HG02973 (cell line): ENCODE results near the gene GAB2.
"Not testable (repeated sequence)": the region's sequence is repeated elsewhere in the genome, so short reads cannot be mapped to it uniquely, and the experiment has no call there.

Experiments used
- ATAC-seq: cut with Tn5 transposase; IDR thresholded peaks from one replicate; pipeline ENCODE4 v1.9.1; 2021; ENCODE audit warnings: moderate library complexity; ENCODE audit not compliant: unreplicated experiment

GAB2 gene

DNA sequence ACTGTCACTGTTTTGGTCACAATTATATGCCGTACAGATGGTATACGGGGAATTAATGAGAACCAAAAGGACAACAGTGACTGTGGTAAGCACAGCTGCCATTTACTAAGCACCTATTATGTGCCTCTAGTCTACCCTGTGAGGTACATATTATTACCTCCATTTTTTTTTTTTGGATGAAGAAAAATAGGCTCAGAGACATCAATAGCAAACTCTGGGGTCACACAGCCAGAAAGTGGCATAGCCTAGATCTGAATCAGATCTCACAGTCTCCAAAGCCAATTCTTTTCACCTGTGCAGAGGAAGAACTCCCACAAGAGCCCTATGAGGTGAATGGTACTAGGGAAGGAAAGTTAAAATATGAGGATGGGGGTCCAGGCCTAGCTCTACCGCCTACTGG is 160.0 kb downstream of the GAB2 start:
- ATAC-seq = no peak

DNA sequence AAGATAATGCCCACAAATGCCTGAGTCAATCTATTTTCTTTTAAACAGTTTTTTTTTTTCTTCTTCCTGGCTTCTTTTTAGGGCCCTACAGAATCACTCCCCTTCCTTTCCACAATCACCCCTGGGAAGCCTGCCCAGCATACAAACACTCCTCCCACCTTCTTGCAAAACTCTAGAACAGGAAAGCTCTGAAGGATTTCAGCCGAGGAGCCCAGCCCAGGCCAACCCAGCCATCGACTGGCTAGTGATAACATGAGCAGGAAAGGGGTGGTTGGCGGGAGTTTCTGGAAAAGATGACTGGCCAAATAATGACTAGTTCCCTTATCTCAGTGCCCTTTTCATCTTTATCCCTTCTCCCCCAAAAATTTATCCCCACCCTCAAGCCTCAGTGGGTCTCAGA is 160.7 kb downstream of the GAB2 start:
- no peak for ATAC-seq

DNA sequence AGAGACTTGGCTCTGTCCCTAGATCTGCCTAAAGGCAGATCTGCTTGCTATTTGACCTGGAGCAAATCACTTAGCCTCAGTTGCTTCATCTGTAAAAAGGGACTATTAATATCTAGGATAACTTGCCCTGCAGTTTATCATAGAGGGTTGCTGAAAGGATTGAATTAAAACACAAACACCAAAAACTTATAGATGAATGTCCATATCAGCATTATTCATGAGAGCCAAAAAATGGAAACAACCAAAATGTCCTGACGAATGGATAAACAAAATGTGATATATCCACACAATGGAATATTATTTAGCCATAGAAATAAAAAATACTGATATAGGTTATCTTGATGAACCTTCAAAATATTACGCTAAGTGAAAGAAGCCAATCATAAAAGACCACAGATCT is 161.7 kb downstream of the GAB2 start:
- ATAC-seq = no peak

DNA sequence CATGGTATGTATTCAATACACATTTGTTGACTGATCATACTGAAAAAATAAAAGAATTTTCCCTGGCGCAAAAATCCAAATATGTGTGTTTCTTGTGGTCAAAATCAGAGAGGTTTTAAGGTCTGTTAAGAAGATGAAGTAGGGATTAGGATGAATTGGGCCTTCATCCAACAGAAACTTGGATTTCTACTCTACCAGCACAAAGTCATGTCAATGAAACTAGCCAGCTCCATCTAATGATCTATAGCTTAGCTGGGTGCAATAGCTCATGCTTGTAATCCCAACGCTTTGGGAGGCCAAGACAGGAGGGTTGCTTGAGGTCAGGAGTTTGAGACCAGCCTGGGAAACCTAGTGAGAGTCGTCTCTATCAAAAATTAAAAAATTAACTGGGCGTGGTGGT is 163.4 kb downstream of the GAB2 start:
- ATAC-seq = no peak

DNA sequence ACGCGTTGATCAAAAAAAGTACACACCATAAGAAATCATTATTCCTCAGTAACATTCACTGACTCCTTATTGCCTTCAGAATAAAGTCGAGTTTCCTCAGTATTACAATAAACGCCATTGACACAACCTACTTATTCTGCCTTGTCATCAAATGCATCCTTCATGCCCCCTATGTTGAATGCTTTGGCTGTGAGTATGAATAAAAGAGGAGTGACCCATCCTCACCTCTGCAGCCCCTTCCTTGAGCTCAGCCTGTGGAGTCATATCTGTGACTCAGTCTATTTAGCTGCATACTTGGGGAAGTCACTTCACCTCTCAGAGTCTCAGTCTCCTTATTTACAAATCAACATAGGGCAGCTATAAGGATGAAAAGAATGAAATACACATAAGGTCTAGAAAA is 163.8 kb downstream of the GAB2 start:
- ATAC-seq = no peak

DNA sequence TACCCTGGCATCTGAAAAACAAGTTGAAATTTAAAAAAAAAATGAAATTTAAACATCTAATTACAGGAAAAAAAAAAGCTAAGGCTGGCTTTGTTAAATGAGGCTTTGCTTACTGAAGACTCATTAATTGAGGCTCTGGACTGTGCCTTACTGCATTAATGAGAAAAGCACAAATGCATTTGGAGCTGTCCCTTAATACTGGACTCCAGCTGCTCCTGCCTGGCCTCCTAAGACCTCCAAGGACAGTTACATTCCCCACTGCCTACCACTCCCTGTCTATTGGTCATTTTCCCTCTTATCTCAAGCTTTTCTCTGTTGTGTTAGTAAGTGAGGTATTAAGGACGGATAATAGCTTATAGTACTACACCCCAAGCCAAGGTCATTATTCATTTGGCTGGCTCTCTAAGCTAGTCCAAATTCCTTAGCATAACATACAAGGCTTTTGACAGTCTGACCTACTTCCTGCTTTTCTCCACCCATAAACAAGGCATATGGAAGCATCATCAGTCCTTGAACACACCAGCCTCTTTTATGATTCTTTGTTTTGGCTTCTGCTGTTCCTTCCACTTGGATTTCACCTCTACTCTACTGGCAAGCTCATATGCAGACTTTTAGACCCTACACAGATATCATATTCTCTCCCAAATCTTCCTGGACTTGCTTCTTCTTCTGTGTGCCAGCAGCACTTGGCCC is 166.4 kb downstream of the GAB2 start:
- no peak for ATAC-seq

DNA sequence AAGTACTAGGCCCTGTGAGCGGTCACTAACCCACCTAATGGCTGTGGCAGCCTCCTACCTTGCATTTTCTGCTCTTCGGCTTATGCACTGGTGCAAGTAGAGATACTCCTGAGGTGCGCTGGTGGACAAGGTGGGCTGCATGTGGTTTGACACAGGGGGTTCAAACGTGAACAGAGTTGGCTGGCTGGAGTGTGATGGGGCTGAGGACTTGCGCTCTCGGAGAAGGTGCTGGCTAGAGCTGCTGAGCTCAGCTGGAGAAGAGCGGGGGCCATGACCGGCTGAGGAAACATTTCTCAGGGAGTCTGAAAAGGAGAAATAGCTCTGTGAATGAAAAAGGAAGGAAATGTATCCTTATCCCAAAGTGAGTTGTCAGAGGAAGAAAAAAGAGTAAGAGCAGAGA is 167.5 kb downstream of the GAB2 start:
- no peak for ATAC-seq

DNA sequence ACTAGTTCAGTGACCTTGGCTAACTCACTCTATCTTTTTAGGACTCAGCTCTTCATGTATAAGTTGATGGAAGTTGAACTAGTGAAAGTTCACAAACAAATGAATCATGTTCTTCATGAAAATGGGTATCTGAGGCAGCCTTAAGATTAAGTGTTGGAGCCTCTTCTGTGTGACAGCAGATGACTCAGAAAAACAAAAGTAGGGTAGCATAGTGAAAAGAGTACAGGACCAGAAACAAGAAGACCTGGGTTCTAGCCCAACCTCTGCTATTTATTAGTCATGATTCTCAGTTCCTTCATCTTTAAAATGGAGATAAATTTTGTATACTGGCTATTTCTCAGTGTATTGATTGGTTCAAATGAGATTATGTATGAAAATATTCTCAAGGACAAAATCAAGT is 168.7 kb downstream of the GAB2 start:
- no peak for ATAC-seq

DNA sequence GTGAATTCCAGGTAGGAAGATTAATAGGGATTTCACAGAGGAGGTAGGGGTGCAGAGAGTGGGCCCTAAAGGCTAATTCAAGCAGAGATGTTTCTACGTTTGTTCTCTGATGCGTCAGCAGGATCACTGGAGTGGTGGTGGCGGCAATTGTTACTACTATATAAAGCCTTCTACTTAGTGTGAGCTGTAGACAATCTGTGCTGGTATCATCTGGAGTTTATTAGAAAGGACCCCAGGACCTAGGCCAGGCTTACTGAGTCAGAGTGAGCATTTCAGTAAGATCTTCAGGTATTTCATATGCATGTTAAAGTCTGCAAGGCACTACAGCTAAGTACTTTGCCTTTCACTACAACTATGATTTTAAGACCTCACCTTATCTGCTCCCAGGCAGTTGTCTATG is 169.4 kb downstream of the GAB2 start:
- no peak for ATAC-seq

DNA sequence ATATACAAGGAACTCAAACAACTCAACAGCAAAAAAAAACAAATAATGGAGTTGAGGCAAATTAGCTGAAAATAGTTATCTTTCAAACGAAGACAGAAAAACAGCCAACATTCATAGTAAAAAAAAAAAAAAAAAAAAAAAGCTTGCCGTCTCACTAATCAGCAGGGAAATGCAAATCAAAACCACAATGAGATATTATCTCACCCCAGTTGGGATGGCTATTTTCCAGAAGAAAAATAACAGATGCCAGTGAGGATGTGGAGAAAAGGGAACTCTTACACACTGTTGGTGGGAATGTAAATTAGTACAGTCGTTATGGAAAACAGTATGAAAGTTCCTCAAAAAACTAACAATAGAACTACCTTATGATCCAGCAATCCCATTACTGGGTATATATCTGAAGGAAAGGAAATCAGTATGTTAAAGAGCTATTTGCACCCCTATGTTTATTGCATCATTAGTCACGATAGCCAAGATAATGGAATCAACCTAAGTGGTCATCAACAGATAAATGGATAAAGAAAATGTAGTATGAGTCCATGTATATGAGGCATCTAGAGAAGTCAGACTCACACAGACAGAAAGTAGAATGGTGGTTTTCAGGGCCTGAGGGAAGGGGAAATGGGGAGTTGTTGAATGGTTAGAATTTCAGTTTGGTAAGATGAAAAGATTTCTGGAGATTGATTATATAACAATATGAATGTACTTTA is 172.9 kb downstream of the GAB2 start:
- no peak for ATAC-seq

DNA sequence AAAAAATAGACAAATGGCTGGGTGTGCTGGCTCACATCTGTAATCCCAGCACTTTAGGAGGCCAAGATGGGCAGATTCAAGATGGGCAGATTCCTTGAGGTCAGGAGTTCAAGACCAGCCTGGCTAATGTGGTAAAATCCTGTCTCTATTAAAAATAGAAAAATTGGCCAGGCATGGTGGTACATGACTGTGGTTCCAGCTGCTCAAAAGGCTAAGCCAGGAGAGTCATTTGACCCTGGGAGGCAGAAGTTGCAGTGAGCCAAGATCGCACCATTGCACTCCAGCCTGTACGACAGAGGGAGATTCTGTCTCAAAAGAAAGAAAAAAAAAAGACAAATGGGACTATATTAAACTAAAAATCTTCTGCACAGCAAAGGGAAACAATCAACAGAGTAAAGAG is 173.5 kb downstream of the GAB2 start:
- ATAC-seq = no peak

DNA sequence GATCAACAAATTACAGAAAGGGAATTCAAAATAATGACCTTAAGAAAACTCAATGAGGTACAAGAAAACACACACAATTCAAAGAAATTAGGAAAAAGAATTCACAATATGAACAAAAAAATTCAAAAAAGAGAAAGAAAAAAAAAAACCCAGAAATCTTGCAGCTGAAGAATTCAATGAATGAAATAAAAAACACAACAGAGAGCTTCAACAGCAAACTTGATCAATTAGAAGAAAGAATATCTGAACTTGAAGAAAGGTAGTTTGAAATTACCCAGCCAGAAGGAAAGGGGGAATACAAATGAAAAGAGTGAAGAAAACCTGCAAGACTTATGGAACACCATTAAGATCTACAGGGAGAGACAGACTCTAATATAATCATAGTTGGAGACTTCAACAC is 176.1 kb downstream of the GAB2 start:
- no peak for ATAC-seq

DNA sequence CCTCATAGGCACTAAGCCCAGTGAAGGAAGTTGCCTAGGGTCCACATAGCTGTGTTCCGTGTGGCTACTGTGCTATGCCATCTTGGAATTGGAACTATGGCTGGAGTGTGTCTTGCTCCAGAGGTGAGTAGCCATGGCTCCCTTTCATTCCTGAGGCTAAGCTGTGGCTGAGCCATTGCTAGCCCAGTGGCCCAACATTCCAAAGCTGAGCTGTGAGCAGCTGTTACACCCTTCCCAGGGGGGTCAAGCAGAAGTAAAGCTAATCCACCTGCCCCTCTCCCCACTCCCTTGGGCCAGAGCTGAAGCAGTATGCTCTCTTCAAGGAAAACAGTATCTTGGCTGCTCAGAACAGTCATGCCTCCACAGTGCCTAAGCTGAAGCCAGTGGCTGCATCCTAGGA is 177.8 kb downstream of the GAB2 start:
- ATAC-seq = no peak

DNA sequence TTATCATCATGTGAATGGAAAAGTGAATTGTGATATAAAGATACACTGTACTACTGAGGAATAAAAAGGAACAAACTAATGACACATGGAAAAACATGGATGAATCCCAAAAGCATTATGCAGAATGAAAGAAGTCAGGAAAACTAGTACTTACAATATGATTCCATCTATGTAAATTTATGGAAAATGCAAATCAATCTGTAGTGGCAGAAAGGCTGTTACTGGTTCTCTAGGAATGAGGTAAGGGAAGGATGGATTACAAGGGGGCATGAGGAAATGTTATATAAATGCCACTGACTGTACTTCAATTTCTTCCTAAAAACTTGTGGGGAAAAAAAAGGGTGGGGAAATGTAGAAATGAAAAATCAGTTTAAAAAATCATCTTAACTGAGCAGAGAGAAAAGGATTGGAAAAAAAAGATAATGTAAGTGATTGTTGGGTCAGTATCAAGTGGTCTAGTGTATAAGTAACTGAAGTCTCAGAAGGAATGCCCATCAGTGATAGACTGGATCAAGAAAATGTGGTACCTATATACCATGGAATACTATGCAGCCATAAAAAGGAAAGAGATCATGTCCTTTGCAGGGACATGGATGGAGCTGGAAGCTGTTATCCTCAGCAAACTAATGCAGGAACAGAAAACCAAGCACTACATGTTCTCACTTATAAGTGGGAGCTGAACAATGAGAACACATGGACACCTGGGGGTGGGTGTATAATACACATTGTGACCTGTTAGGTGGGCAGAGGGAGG is 180.2 kb downstream of the GAB2 start:
- ATAC-seq = no peak

DNA sequence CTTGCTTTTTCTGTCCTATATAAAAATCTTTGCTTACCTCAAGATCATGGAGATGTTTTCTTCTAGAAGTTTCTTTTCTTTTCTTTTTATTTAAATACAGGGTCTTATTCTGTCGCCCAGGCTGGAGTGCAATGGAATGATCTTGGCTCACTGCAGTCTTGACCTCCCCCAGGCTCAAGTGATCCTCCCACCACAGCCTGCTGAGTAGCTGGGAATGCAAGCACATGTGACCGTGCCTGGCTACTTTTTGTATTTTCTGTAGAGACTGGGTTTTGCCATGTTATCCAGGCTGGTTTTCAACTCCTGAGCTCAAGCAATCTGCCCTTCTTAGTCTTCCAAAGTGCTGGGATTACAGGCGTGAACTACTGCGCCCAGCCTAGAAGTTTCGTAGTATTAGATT is 183.6 kb downstream of the GAB2 start:
- no peak for ATAC-seq

DNA sequence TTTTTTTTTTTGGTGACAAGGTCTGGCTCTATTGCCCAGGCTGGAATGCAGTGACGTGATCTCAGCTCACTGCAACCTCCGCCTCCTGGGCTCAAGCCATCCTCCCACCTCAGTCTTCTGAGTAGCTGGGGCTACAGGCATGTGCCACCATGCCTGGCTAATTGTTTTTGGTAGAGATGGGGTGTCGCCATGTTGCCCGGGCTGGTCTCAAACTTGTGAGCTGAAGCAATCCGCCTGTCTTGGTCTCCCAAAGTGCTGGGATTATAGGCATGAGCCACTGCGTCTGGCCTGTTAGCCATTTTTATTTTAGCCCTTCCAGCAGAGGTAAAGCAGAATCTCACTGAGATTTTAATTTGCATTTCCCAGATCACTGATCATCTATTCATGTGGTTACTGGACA is 184.6 kb downstream of the GAB2 start:
- ATAC-seq = not testable (repeated sequence)

DNA sequence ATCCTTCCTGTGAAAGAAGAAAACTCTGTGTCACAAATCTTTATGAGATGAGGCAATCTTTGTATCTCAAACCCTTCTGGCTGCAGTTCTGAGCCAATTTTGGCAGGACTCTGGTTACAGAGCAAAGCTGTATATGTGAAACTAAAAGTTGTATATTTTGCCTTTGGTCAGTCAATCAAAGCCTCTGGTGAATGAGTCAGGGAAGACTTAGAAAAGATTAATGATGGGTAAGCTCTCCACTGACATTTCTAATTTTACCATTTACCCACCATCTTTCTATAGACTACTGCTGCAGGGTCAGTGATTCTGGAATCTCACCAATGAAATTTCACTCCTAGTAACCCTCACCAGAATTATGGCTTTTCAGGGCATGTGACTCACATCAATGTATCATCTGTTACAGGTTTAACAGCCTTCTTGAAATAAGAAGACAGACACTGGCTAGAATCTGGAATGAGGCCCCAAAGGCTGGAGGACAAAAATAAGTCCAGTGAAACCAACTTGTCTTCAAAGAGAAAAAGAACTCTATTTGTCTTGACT is 185.6 kb downstream of the GAB2 start:
- ATAC-seq = no peak

DNA sequence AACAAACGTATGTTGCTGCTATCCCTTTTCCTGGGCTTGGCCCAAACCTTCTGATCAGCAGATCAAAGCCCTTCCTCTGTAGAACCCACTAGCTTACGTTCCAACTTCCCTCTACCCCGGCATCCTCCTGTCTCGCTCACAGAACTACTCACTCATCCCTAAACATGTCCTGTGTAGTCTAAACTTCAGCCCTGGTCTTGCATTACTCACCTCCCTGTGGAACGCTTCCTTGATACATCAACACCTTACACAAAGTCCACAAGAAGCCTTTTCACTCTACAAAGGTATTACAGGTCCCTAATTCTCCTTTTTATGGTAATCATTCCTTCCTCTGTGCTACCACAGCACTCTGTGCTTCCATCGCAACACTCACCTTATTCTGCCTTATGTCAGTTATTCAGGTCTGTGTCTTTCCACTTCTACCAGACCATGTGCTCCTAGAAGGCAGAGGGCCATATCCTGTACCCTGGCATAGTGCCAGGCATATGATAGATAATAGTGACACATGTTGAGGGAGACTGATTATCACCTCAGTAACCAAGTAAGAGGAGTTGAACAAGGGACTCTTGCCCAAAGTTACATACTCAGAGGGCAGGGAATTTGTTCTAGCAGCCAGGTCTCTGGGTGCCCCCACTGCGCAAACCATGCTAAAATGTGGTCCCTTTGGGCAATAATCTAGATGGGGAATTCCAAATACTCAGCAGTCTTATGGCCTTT is 187.3 kb downstream of the GAB2 start:
- ATAC-seq = no peak

DNA sequence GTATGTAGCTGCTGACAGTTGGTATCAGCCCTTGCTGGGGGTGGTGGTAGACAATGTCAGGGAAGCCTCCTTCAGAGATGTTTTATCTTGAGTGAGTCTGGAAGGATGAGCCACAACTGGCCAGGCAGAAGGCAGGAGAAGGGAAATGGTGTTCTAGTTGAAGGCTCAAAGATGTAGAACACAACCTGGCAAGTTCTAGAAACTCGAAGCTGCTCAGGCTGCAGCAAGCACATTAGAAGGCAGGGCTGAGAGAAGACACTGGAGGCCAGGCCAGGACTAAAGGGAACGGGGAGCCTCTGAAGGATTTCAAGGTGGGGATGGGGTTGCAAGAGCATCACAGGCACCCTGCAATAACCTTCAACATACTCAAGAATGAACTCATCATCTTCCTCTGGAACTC is 188.5 kb downstream of the GAB2 start:
- ATAC-seq = no peak

DNA sequence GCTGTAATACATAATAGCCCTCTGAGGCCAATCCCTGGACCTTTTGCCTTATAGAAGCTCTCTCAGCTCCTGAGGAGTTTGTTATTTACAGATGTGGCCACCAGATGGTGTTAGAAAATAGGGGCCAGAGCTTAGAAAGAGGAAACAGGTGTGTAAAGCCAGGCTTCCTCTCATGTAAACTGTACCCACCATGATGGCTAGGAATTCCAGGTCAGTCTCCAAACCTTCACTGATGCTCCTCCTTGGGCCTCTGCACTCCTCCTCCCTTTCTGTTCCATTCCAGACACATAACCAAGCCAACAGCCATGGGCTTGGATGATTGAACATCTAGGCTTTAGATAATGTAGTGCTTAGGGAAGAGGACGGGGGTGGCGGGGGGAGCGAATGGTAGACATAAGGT is 189.2 kb downstream of the GAB2 start:
- ATAC-seq = no peak

DNA sequence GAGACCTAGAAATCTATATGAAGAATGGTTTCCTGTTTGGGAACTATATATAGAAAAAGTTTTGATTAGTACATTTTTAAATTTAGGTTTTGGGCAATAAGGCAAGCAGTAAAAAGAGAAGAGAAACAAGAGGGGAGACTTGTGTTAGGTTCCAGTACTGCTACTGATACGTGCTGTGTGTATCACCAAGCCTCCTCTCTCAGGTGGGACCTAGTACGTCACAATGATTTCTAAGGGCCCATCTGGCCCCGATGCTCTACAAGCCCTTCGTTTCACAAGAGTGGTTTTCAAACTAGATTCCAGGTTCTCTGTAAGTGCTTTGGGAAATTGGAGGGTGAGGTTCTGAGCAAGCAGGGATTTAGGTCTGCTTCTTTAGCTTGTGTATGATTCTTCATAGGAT is 189.7 kb downstream of the GAB2 start:
- no peak for ATAC-seq
